Hindlimb muscle (tissue), 1 donor: ENCODE data around the gene POLR1F. TPM values are rescaled to one million over a fixed set of nuclear protein-coding genes. Genes with fewer than 3 reads are reported as not detected.

Experiments
- DNase-seq: peaks from one replicate; pipeline ENCODE4 v3.0.0-alpha.2; 2013
- polyA plus RNA-seq: library from polyadenylated mRNA; unstranded; fragments of 120-200 nt; gene quantifications from one replicate; pipeline ENCODE4 v1.2.1, GENCODE V29; 2013; ENCODE audit not compliant: insufficient read length

Gene POLR1F
- polyA plus RNA-seq, 1 donor: 11.7 TPM

GRCh38 chr7:19674266-19674960 lies 34.4 kb downstream of the POLR1F start:
- DNase-seq: no peak

DNA sequence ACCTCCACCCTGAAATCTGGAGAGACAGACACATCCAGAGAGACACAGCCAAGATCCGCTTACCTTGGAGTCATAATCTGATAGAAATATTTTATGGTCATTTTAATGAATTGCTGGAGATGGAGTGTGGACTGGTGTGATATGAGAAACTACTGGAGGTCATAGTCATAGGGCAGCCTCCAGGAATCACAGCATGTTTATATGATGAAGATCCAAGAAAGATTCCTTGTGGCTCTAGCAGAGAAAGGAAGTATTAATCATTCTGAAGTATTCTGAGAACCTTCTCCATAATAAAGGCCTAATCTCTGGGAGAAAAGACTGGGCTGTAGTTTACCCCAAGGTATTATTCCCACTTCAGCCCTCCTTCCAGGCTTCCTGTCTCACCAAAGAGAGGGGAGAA lies 38.0 kb downstream of the POLR1F start:
- no peak for DNase-seq

DNA sequence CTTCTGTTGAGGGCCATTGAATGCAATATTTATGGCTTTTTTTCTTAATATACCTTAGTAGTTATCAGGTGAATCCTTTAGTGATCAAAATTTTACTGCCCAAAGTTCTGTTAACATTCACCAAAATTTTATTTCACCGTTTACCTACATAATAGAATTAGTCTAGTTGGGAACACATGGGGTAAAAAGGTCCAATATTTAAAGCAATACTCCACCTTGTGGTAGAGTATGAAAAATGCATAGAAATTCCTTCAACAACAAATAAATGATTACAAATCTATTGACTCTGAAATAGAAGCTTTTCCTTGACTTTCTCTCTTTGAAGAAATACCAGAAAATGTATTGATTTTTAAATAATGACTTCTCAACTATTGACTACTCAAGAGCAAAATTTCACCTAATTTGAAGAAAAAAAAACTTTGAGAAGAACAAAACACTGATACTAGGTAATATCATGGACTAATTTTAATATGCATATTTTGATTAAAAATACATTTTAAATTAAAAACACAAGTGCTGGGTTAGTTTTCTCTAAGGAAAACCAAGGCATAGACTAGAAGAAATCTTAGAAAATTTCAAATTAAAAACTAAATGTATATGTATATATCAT lies 43.3 kb downstream of the POLR1F start:
- peak; percentile 9 for DNase-seq

DNA sequence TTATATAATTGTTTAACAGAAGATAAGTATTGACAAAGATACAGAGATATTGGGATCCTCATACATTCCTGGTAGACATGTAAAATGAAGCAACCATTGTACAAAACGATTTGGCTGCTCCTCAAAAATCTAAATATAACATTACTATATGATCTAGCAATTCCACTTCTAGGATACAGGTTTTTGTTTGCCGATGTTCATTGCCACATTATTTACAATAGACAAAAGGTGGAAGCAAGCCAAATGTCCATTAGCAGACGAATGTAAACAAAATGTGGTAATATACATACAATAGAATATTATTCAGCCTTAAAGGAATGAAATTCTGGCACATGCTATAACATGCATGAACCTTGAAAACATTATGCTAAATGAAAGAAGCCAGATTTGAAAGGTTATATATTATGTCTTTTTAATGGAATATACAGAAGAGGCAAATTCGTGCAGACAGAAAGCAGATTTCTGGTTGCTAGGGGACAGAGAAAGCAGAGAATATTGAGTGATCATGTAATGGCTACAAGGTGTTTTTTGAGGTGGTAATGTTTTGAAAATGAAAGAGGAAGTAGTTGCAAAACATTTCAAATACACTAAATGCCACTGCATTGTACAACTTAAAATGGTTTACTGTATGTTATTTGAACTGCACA lies 44.9 kb downstream of the POLR1F start:
- no peak for DNase-seq

DNA sequence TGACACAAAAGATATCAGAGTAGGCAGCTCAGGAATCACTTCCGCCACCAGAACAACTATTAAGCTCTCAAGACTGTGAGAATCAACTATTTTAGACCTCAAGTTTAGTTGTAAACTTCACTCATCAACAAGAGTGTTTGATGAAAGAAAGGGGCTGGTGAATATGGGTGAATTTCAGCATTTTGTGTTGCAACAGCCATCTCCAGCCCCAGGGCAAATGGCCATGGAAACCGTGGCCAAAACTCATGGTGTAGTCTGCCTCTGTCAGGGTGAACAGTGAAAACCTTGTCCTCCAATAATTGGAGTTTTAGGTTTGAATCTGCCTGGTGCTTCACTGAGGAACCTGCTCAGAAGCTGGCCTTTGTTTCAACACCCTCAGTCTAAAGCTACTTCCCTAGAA lies 60.0 kb downstream of the POLR1F start:
- DNase-seq: no peak

Other genes with a start within 250 kb of the POLR1F start
- not detected for gene TMEM196, start 64.6 kb upstream of the POLR1F start, polyA plus RNA-seq